Natural killer cell (primary cell): Measurements from ENCODE around the gene PTCRA. TPM values are rescaled to one million over a fixed set of nuclear protein-coding genes. Genes with fewer than 3 reads are reported as not detected.

Experiments used
- ATAC-seq, 3 donors: fragments of 150-1000 bp in 2 of 3; fragments of 200-7000 bp in 1 of 3; cut with Tn5 transposase; 1 replicate in 1 of 3; 2 replicates in 2 of 3; pipeline ENCODE4 v1.10.0; 2021; ENCODE audit warnings: mild to moderate bottlenecking in 2 of 3, moderate library complexity in 2 of 3
- DNase-seq, 2 donors: peaks; one replicate each; pipeline versions ENCODE4 v3.0.0 to v3.0.0-alpha.2; 2013 to 2021; ENCODE audit warnings: mixed read lengths in 1 of 2
- H3K27ac ChIP-seq: one replicate; pipeline ENCODE4 v1.5.1; 2013; ENCODE audit warnings: mild to moderate bottlenecking, low read length
- H3K27me3 ChIP-seq: one replicate; pipeline ENCODE4 v1.6.1; 2013; ENCODE audit warnings: low read length; ENCODE audit not compliant: control insufficient read depth, insufficient read depth
- H3K36me3 ChIP-seq: one replicate; pipeline ENCODE4 v1.6.1; 2013; ENCODE audit warnings: low read length; ENCODE audit not compliant: control insufficient read depth, insufficient read depth
- H3K4me1 ChIP-seq: one replicate; pipeline ENCODE4 v1.6.1; 2013; ENCODE audit warnings: low read length; ENCODE audit not compliant: control insufficient read depth, insufficient read depth
- H3K4me3 ChIP-seq: one replicate; pipeline ENCODE4 v1.5.1; 2013; ENCODE audit warnings: low read length
- H3K9me3 ChIP-seq: one replicate; pipeline ENCODE4 v1.6.1; 2013; ENCODE audit warnings: low read length; ENCODE audit not compliant: control insufficient read depth, insufficient read depth
- H3K27ac Mint-ChIP-seq, 2 donors: one replicate each; pipeline ENCODE4 v1.8.0; 2022; ENCODE audit warnings: mild to moderate bottlenecking in 2 of 2, mixed read lengths in 2 of 2, moderate library complexity in 1 of 2
- H3K27me3 Mint-ChIP-seq, 2 donors: one replicate each; pipeline ENCODE4 v1.8.0; 2022; ENCODE audit warnings: low read depth in 2 of 2, mixed read lengths in 2 of 2
- H3K36me3 Mint-ChIP-seq: one replicate; pipeline ENCODE4 v1.8.0; 2022; ENCODE audit warnings: mixed read lengths
- H3K4me1 Mint-ChIP-seq, 2 donors: one replicate each; pipeline ENCODE4 v1.8.0; 2022; ENCODE audit warnings: mixed read lengths in 2 of 2
- H3K4me3 Mint-ChIP-seq: one replicate; pipeline ENCODE4 v1.8.0; 2022; ENCODE audit warnings: mild to moderate bottlenecking, moderate library complexity, mixed read lengths
- H3K9me3 Mint-ChIP-seq, 2 donors: one replicate each; pipeline ENCODE4 v1.8.0; 2022; ENCODE audit warnings: mixed read lengths in 2 of 2
- CTCF ChIP-seq: fragments of 200-600 bp; IDR thresholded peaks from one replicate; pipeline ENCODE4 v1.8.0; 2022; ENCODE audit warnings: antibody characterized with exemption
- WGBS: methylation state at CpG from one replicate; pipeline ENCODE4 v1.1.7; 2013; ENCODE audit warnings: missing lambda C conversion rate; ENCODE audit not compliant: insufficient coverage; 5-methylcytosine and 5-hydroxymethylcytosine counted together
- intact Hi-C: fragments of 100-400 bp; cut with micrococcal nuclease; formaldehyde crosslinking; loops from one replicate; pipeline ENCODE4 v1.14.2; 2022
- total RNA-seq, 4 donors: library from RNA; stranded (reverse); fragments of 120-200 nt in 1 of 4; gene quantifications; one replicate each; pipeline versions ENCODE4 v1.2.3 to v1.2.4, GENCODE V29; 2013 to 2022

Gene PTCRA
- total RNA-seq, 3 donors from 2014 or later (not counting 1 experiment from before 2014, with no cell fraction given), result 3.7 to 4.7 TPM; not detected in 1

- Histone ChIP-seq H3K4me1 (no peaks in the 10 kb centered on the region), H3K9me3 (no peaks in the 10 kb centered on the region), H3K36me3 (no peaks in the 10 kb centered on the region), H3K4me3 (no peak overlapping the region), H3K27ac (no peak overlapping the region), H3K27me3 (no peaks in the 10 kb centered on the region)
- no peak for TF ChIP-seq CTCF
- no peak overlapping the region for H3K4me3 Mint-ChIP-seq
- H3K27me3 Mint-ChIP-seq, result peaks cover 0 to 8% of the 10 kb centered on the region in 2 donors
- no peaks in the 10 kb centered on the region for H3K4me1 Mint-ChIP-seq
- H3K36me3 Mint-ChIP-seq, result no peaks in the 10 kb centered on the region
- WGBS, result 93% methylated on average over 5 of the region's 5 CpGs
- H3K27ac Mint-ChIP-seq, result no peak overlapping the region
- no peak for ATAC-seq
- H3K9me3 Mint-ChIP-seq, result no peaks in the 10 kb centered on the region
- intact Hi-C loops, result no loop called here
- DNase-seq, result no peak
These were observed 8.5 kb upstream of the PTCRA start for GRCh38 chr6:42907336-42907735.

- H3K4me3 Mint-ChIP-seq, result no peak overlapping the region
- Histone ChIP-seq H3K27ac (no peak overlapping the region), H3K4me1 (no peaks in the 10 kb centered on the region), H3K36me3 (no peaks in the 10 kb centered on the region), H3K4me3 (no peak overlapping the region), H3K27me3 (no peaks in the 10 kb centered on the region), H3K9me3 (no peaks in the 10 kb centered on the region)
- no peaks in the 10 kb centered on the region for H3K36me3 Mint-ChIP-seq
- H3K27ac Mint-ChIP-seq, result no peak overlapping the region
- intact Hi-C loops, result no loop called here
- TF ChIP-seq CTCF, result no peak
- DNase-seq (no peak), ATAC-seq (no peak)
- no peaks in the 10 kb centered on the region for H3K9me3 Mint-ChIP-seq
- peaks cover 0 to 9% of the 10 kb centered on the region in 2 donors for H3K27me3 Mint-ChIP-seq
- WGBS, result 89% methylated on average over 8 of the region's 10 CpGs
- no peaks in the 10 kb centered on the region for H3K4me1 Mint-ChIP-seq
These were observed 6.0 kb upstream of the PTCRA start for GRCh38 chr6:42909835-42910234.

- Mint-ChIP-seq H3K4me1 (no peaks in the 10 kb centered on the region), H3K4me3 (no peak overlapping the region), H3K27me3 (peaks cover 0 to 9% of the 10 kb centered on the region in 2 donors), H3K27ac (no peak overlapping the region), H3K9me3 (no peaks in the 10 kb centered on the region), H3K36me3 (no peaks in the 10 kb centered on the region)
- Histone ChIP-seq H3K4me3 (no peak overlapping the region), H3K9me3 (no peaks in the 10 kb centered on the region), H3K27me3 (no peaks in the 10 kb centered on the region), H3K36me3 (no peaks in the 10 kb centered on the region), H3K4me1 (no peaks in the 10 kb centered on the region), H3K27ac (no peak overlapping the region)
- DNase-seq (no peak), ATAC-seq (no peak)
- TF ChIP-seq CTCF, result no peak
- intact Hi-C loops, result no loop called here
- WGBS, result 29% methylated on average over 49 of the region's 49 CpGs
These were observed 4.5 kb upstream of the PTCRA start for GRCh38 chr6:42911171-42912021.

- Histone ChIP-seq H3K27me3 (no peaks in the 10 kb centered on the region), H3K9me3 (no peaks in the 10 kb centered on the region), H3K4me1 (no peaks in the 10 kb centered on the region), H3K4me3 (no peak overlapping the region), H3K27ac (no peak overlapping the region), H3K36me3 (no peaks in the 10 kb centered on the region)
- no peaks in the 10 kb centered on the region for H3K9me3 Mint-ChIP-seq
- no peak for DNase-seq
- peaks cover 0 to 9% of the 10 kb centered on the region in 2 donors for H3K27me3 Mint-ChIP-seq
- TF ChIP-seq CTCF, result no peak
- intact Hi-C loops, result no loop called here
- no peaks in the 10 kb centered on the region for H3K4me1 Mint-ChIP-seq
- H3K27ac Mint-ChIP-seq, result no peak overlapping the region
- 87% methylated on average over 4 of the region's 4 CpGs for WGBS
- no peaks in the 10 kb centered on the region for H3K36me3 Mint-ChIP-seq
- ATAC-seq, result no peak
- no peak overlapping the region for H3K4me3 Mint-ChIP-seq
These were observed 1.3 kb upstream of the PTCRA start for GRCh38 chr6:42914546-42914945.
